HepG2 (cell line): ENCODE measurements around the gene RGS19. TPM values are rescaled to one million over a fixed set of nuclear protein-coding genes. Genes with fewer than 3 reads are reported as not detected.

Experiments used
- CAMTA2 ChIP-seq: sonication (generic); formaldehyde crosslinking; IDR thresholded peaks from 2 replicates; pipeline ENCODE4 v1.4.0; 2020; ENCODE audit warnings: mild to moderate bottlenecking, missing genetic modification reagents, borderline replicate concordance
- DDIT3 ChIP-seq: sonication (generic); formaldehyde crosslinking; IDR thresholded peaks from 2 replicates; pipeline ENCODE4 v1.4.0; 2020; ENCODE audit warnings: mild to moderate bottlenecking, missing genetic modification reagents
- GPN1 ChIP-seq: sonication (generic); formaldehyde crosslinking; IDR thresholded peaks from 2 replicates; pipeline ENCODE4 v1.5.1; 2020; ENCODE audit warnings: missing genetic modification reagents, borderline replicate concordance
- GZF1 ChIP-seq: sonication (generic); formaldehyde crosslinking; IDR thresholded peaks from 2 replicates; pipeline ENCODE4 v1.5.1; 2020; ENCODE audit warnings: mild to moderate bottlenecking, missing genetic modification reagents
- JDP2 ChIP-seq: sonication (generic); formaldehyde crosslinking; IDR thresholded peaks from 2 replicates; pipeline ENCODE4 v1.8.1; 2022; ENCODE audit warnings: missing genetic modification reagents, borderline replicate concordance
- JUNB ChIP-seq: sonication (generic); formaldehyde crosslinking; IDR thresholded peaks from 2 replicates; pipeline ENCODE4 v1.8.0; 2022; ENCODE audit warnings: missing genetic modification reagents, mild to moderate bottlenecking, borderline replicate concordance
- MAFF ChIP-seq: IDR thresholded peaks from 2 replicates; pipeline ENCODE4 v1.6.1; 2011; ENCODE audit warnings: low read depth, low read length, improper control_type of control experiment
- PATZ1 ChIP-seq: sonication (generic); formaldehyde crosslinking; IDR thresholded peaks from 2 replicates; pipeline ENCODE4 v1.4.0; 2020; ENCODE audit warnings: missing genetic modification reagents
- PHF20 ChIP-seq: sonication (generic); formaldehyde crosslinking; IDR thresholded peaks from 2 replicates; pipeline ENCODE4 v1.5.0; 2020; ENCODE audit warnings: mild to moderate bottlenecking, missing genetic modification reagents
- RARA ChIP-seq: IDR thresholded peaks from 2 replicates; pipeline ENCODE4 v1.6.1; 2016; ENCODE audit warnings: missing genetic modification reagents, missing compliant biosample characterization
- RXRB ChIP-seq: IDR thresholded peaks from 2 replicates; pipeline ENCODE4 v1.6.1; 2016; ENCODE audit warnings: borderline replicate concordance, missing genetic modification reagents, missing compliant biosample characterization
- TSC22D2 ChIP-seq: sonication (generic); formaldehyde crosslinking; IDR thresholded peaks from 2 replicates; pipeline ENCODE4 v1.5.1; 2020; ENCODE audit warnings: missing genetic modification reagents, mild to moderate bottlenecking, borderline replicate concordance
- ZBTB25 ChIP-seq: IDR thresholded peaks from 2 replicates; pipeline ENCODE4 v1.6.1; 2018; ENCODE audit warnings: missing genetic modification reagents
- ZNF160 ChIP-seq: sonication (generic); formaldehyde crosslinking; IDR thresholded peaks from 2 replicates; pipeline ENCODE4 v1.8.0; 2022; ENCODE audit warnings: mild to moderate bottlenecking, inconsistent platforms, missing genetic modification reagents
- ZNF251 ChIP-seq: sonication (generic); formaldehyde crosslinking; IDR thresholded peaks from 2 replicates; pipeline ENCODE4 v1.9.0; 2021; ENCODE audit warnings: mild to moderate bottlenecking, missing genetic modification reagents
- ZNF569 ChIP-seq: sonication (generic); formaldehyde crosslinking; IDR thresholded peaks from 2 replicates; pipeline ENCODE4 v1.5.0; 2020; ENCODE audit warnings: mild to moderate bottlenecking, missing genetic modification reagents, moderate library complexity, borderline replicate concordance
- ZSCAN25 ChIP-seq: sonication (generic); formaldehyde crosslinking; IDR thresholded peaks from 2 replicates; pipeline ENCODE4 v1.8.0; 2022; ENCODE audit warnings: mild to moderate bottlenecking, missing genetic modification reagents
- polyA plus RNA-seq, 8 experiments: library from polyadenylated mRNA; depleted of rRNA in 3 of 8; stranded (reverse) in 7 of 8; unstranded in 1 of 8; fragments of >200 nt; fragmentation: Illumina TruSeq in 4 of 8; extraction: Trizol in 4 of 8; gene quantifications; 2 replicates each; pipeline versions ENCODE4 v1.2.1 to v1.2.3, GENCODE V29; 2011 to 2016; ENCODE audit warnings: low read depth in 4 of 8, missing spikeins in 1 of 8, mixed read lengths in 1 of 8; ENCODE audit not compliant: insufficient read depth in 1 of 8
- total RNA-seq, 5 experiments: library from RNA; depleted of rRNA; stranded (reverse); fragments of >200 nt; fragmentation: Illumina TruSeq; extraction: Trizol; gene quantifications; 2 replicates each; pipeline ENCODE4 v1.2.3, GENCODE V29; 2016; ENCODE audit warnings: low read depth in 1 of 5
- TF ChIP-seq, protein P1 (sequence below): sonication (generic); formaldehyde crosslinking; IDR thresholded peaks from 2 replicates; pipeline ENCODE4 v1.4.0; 2020; ENCODE audit warnings: mild to moderate bottlenecking, missing genetic modification reagents

Gene RGS19
- total and polyA plus RNA-seq, 2 of the 13 experiments (the other 11 are each of a cell fraction or from before 2014, with no cell fraction given), result 10.7 to 11.9 TPM

DNA sequence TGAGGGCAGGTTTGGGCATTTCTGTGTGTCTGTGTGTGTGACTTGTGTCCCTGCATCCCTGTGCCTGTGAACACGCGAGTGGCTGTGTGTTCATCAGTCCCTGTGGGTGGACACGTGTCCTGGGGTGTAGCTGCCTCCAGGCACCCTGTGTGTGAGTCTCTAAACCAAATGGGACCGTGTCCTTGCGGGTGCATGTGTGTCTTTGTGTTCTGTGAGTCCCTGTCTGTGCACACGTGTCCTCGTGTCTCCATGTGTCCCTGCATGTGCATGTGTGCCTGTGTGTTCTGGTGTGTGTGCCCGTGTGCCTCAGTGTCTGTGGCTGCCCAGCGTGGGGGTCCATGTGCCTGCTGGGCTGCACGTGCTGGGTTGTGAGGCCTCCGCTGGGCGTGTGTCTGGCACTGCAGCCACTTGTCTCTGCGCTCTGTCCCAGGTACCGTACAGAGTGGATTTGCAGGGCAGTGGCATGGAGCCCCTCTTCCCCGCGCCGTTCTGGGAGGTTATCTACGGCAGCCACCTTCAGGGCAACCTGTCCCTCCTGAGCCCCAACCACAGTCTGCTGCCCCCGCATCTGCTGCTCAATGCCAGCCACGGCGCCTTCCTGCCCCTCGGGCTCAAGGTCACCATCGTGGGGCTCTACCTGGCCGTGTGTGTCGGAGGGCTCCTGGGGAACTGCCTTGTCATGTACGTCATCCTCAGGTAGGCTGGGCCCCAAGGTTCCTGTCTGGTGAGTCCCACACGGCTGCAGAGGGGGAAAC, 13.1 kb upstream of the RGS19 start (continued):
- TF ChIP-seq RARA (CRISPR knock-in tag), result no peak
- no peak for TF ChIP-seq ZNF251 (CRISPR knock-in tag)
- no peak for TF ChIP-seq DDIT3 (CRISPR knock-in tag)
- 0 out of 2 replicates have a peak, but pooled peaks have one; percentile 65 for TF ChIP-seq GPN1 (CRISPR knock-in tag)
- TF ChIP-seq JUNB (CRISPR knock-in tag), result no peak
- TF ChIP-seq MAFF, result no peak
- no peak for TF ChIP-seq RXRB (CRISPR knock-in tag)
- TF ChIP-seq ZNF569 (CRISPR knock-in tag), result no peak
- no peak for TF ChIP-seq PHF20
- TF ChIP-seq CAMTA2 (CRISPR knock-in tag), result no peak
- TF ChIP-seq JDP2 (CRISPR knock-in tag), result no peak
- no peak for TF ChIP-seq ZSCAN25 (CRISPR knock-in tag)
- TF ChIP-seq TSC22D2 (CRISPR knock-in tag), result no peak
- 0 out of 2 replicates have a peak, but pooled peaks have one; percentile 62 for TF ChIP-seq GZF1 (CRISPR knock-in tag)
- TF ChIP-seq, protein P1, sequence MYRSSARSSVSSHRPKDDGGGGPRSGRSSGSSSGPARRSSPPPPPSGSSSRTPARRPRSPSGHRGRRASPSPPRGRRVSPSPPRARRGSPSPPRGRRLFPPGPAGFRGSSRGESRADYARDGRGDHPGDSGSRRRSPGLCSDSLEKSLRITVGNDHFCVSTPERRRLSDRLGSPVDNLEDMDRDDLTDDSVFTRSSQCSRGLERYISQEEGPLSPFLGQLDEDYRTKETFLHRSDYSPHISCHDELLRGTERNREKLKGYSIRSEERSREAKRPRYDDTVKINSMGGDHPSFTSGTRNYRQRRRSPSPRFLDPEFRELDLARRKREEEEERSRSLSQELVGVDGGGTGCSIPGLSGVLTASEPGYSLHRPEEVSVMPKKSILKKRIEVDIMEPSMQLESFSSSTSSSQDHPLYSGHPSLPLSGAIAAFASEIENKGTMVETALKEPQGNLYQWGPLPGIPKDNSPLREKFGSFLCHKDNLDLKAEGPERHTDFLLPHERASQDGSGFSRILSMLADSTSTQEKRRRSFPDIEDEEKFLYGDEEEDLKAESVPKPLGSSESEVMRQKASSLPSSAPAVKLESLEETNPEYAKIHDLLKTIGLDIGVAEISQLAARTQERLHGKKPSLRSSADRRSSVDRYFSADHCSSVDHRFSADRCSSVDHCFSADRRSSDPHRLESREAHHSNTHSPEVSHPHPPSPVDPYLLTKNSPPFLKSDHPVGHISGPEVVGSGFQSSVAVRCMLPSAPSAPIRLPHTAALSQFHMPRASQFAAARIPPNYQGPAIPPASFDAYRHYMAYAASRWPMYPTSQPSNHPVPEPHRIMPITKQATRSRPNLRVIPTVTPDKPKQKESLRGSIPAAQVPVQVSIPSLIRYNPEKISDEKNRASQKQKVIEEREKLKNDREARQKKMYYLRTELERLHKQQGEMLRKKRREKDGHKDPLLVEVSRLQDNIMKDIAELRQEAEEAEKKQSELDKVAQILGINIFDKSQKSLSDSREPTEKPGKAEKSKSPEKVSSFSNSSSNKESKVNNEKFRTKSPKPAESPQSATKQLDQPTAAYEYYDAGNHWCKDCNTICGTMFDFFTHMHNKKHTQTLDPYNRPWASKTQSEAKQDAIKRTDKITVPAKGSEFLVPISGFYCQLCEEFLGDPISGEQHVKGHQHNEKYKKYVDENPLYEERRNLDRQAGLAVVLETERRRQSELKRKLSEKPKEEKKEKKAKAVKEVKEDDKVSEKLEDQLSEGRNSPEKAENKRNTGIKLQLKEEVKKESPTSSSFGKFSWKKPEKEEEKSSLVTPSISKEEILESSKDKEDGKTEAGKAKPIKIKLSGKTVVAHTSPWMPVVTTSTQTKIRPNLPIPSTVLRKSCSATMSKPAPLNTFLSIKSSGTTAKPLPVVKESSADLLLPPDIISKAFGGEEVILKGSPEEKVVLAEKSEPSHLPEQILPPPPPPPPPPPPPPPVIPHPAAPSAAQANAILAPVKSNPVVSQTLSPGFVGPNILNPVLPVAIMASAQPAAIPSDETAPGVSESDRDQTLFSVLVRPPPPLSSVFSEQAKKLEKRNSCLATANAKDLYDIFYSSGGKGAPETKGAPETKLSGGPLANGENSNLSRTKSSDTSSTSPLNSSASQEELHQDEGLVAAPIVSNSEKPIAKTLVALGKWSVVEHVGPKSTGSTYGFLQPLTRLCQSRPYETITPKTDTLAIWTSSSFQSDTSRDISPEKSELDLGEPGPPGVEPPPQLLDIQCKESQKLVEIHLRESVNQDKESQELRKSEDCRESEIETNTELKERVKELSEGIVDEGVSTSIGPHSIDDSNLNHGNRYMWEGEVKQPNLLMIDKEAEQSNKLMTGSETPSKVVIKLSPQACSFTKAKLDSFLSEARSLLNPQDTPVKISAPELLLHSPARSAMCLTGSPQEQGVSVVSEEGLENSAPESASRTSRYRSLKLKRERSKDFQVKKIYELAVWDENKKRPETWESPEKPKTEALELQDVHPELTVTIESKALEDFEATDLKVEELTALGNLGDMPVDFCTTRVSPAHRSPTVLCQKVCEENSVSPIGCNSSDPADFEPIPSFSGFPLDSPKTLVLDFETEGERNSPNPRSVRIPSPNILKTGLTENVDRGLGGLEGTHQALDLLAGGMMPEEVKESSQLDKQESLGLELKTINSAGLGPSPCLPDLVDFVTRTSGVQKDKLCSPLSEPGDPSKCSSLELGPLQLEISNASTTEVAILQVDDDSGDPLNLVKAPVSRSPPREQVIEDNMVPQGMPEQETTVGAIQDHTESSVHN (CRISPR knock-in tag), result 0 out of 2 replicates have a peak, but pooled peaks have one; percentile 12
- no peak for TF ChIP-seq ZBTB25 (CRISPR knock-in tag)
- TF ChIP-seq ZNF160 (CRISPR knock-in tag), result 0 out of 2 replicates have a peak, but pooled peaks have one; percentile 15
- TF ChIP-seq PATZ1 (CRISPR knock-in tag), result no peak
